Neutrophil (primary cell): Measurements from ENCODE around the gene MYDGF.
A peak's percentile ranks its signal among the peaks of the same experiment; 100 is the strongest.

Experiments used
- H3K27ac ChIP-seq: fragments of 200-600 bp; sonication (generic); 2 replicates; pipeline ENCODE4 v1.5.1; 2016; ENCODE audit warnings: mild to moderate bottlenecking, moderate library complexity
- H3K27me3 ChIP-seq: fragments of 200-600 bp; sonication (generic); 2 replicates; pipeline ENCODE4 v1.6.0; 2016; ENCODE audit warnings: mild to moderate bottlenecking
- H3K36me3 ChIP-seq: fragments of 200-600 bp; sonication (generic); 2 replicates; pipeline ENCODE4 v1.5.1; 2017
- H3K4me1 ChIP-seq, 2 experiments: fragments of 200-600 bp in 1 of 2; sonication (generic) in 1 of 2; 1 replicate in 1 of 2; 2 replicates in 1 of 2; pipeline versions ENCODE4 v1.5.1 to v1.6.1; 2013 to 2016; ENCODE audit warnings: low read depth in 1 of 2, low read length in 1 of 2, mild to moderate bottlenecking in 1 of 2, moderate library complexity in 1 of 2; ENCODE audit not compliant: control insufficient read depth in 1 of 2, insufficient read depth in 1 of 2
- H3K4me3 ChIP-seq, 2 experiments: fragments of 200-600 bp in 1 of 2; sonication (generic) in 1 of 2; 1 replicate in 1 of 2; 2 replicates in 1 of 2; pipeline ENCODE4 v1.5.1; 2013 to 2016; ENCODE audit warnings: low read depth in 1 of 2, low read length in 1 of 2, mild to moderate bottlenecking in 1 of 2, moderate library complexity in 1 of 2
- H3K9me3 ChIP-seq: fragments of 200-600 bp; sonication (generic); 2 replicates; pipeline ENCODE4 v1.5.1; 2016
- CTCF ChIP-seq: fragments of 200-600 bp; sonication (generic); IDR thresholded peaks from 2 replicates; pipeline ENCODE4 v1.5.1; 2016; ENCODE audit warnings: antibody characterized with exemption

The MYDGF gene

GRCh38 chr19:4619668-4620294 lies 50.4 kb downstream of the MYDGF start:
- H3K9me3 ChIP-seq: no peaks in the 10 kb centered on the region
- no peak for TF ChIP-seq CTCF
- H3K4me3 ChIP-seq: no peak overlapping the region
- H3K27ac ChIP-seq: no peak overlapping the region
- peaks cover 50% of the 10 kb centered on the region for H3K27me3 ChIP-seq
- H3K4me1 ChIP-seq: no peaks in the 10 kb centered on the region
- H3K36me3 ChIP-seq: no peaks in the 10 kb centered on the region

GRCh38 chr19:4618019-4618418 lies 52.1 kb downstream of the MYDGF start:
- TF ChIP-seq CTCF: no peak
- Histone ChIP-seq H3K4me3 (no peak overlapping the region), H3K27ac (no peak overlapping the region), H3K36me3 (no peaks in the 10 kb centered on the region), H3K4me1 (no peaks in the 10 kb centered on the region), H3K9me3 (no peaks in the 10 kb centered on the region), H3K27me3 (peaks cover 46% of the 10 kb centered on the region)

- no peak overlapping the region for H3K27ac ChIP-seq
Observed at GRCh38 chr19:4613254-4613751, 56.8 kb downstream of the MYDGF start.

GRCh38 chr19:4609878-4610511 lies 60.1 kb downstream of the MYDGF start:
- Histone ChIP-seq H3K27me3 (peaks cover 37% of the 10 kb centered on the region), H3K4me1 (peaks cover 33 to 37% of the 10 kb centered on the region in 2 experiments), H3K9me3 (no peaks in the 10 kb centered on the region), H3K36me3 (no peaks in the 10 kb centered on the region), H3K27ac (peak overlapping the region; percentile 73), H3K4me3 (peak overlapping the region; percentile 41 to 52)
- TF ChIP-seq CTCF: no peak

More at GRCh38 chr19:4613254-4613751, 56.8 kb downstream of the MYDGF start:
- peaks cover 14% of the 10 kb centered on the region for H3K27me3 ChIP-seq
- H3K36me3 ChIP-seq: no peaks in the 10 kb centered on the region
- no peak overlapping the region for H3K4me3 ChIP-seq
- peaks cover 33% of the 10 kb centered on the region in 2 experiments for H3K4me1 ChIP-seq
- no peak for TF ChIP-seq CTCF
- no peaks in the 10 kb centered on the region for H3K9me3 ChIP-seq
